Measurements from ENCODE around the gene CARD11. TPM values are rescaled to one million over a fixed set of nuclear protein-coding genes. Genes with fewer than 3 reads are reported as not detected.

The CARD11 gene
- total RNA-seq, 2 experiments from 2014 or later: 118 to 122 TPM

DNA sequence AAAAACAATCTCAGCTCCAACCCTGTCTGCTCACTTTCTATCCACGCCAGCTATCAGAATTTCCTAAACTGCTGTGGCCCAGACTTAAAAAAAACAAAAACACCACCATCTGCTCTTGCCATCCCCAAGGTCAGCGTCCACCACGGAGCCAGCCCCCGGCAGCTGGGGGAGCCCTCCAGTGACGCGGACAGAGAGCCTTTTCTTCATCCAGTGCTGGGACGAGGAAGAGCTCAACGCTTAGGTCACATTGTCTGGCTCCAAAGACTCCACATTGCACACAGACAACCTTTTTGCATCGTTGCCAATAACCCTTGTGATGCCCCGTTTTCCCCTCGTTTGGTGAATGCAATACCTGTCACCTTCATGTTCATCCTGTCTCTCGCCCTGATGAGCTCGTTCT, 132.2 kb downstream of the CARD11 start:
- Mint-ChIP-seq H3K27ac (peak overlapping the region; percentile 3), H3K27me3 (no peaks in the 10 kb centered on the region), H3K4me1 (ENCODE audit: low read depth) (no peaks in the 10 kb centered on the region), H3K36me3 (ENCODE audit: low read depth) (peaks cover 75% of the 10 kb centered on the region), H3K4me3 (no peak overlapping the region), H3K9me3 (no peaks in the 10 kb centered on the region)
- ChIA-PET POLR2A (no interaction called here), CTCF (no interaction called here)
- Histone ChIP-seq H3K4me3 (ENCODE audit: low read length) (no peak overlapping the region), H3K27ac (ENCODE audit: low read depth in 1 of 2, low read length in 2 of 2) (no peak overlapping the region), H3K4me1 (ENCODE audit: insufficient read depth, low read length) (no peaks in the 10 kb centered on the region), H3K36me3 (ENCODE audit: insufficient read depth, low read length) (peaks cover 84% of the 10 kb centered on the region), H3K27me3 (ENCODE audit: control insufficient read depth in 1 of 2, insufficient read depth in 2 of 2, low read length in 2 of 2) (no peaks in the 10 kb centered on the region), H3K9me3 (ENCODE audit: control insufficient read depth in 1 of 2, insufficient read depth in 1 of 2, low read length in 2 of 2) (peaks cover 0 to 14% of the 10 kb centered on the region in 2 experiments)
- DNase-seq: no peak
- intact Hi-C loops (cut with DNase I, micrococcal nuclease): no loop called here
- no peak for ATAC-seq (ENCODE audit: poor library complexity)
- no peak for TF ChIP-seq CTCF (IDR thresholded peaks at IDR 0.05)

- Histone ChIP-seq H3K4me3 (ENCODE audit: low read length) (no peak overlapping the region), H3K9me3 (ENCODE audit: control insufficient read depth in 1 of 2, insufficient read depth in 1 of 2, low read length in 2 of 2) (peaks cover 6 to 29% of the 10 kb centered on the region in 2 experiments), H3K4me1 (ENCODE audit: insufficient read depth, low read length) (no peaks in the 10 kb centered on the region), H3K27ac (ENCODE audit: low read depth in 1 of 2, low read length in 2 of 2) (no peak overlapping the region), H3K36me3 (ENCODE audit: insufficient read depth, low read length) (peaks cover 84% of the 10 kb centered on the region), H3K27me3 (ENCODE audit: control insufficient read depth in 1 of 2, insufficient read depth in 2 of 2, low read length in 2 of 2) (no peaks in the 10 kb centered on the region)
- ChIA-PET POLR2A (no interaction called here), CTCF (no interaction called here)
- no peak overlapping the region for H3K27ac Mint-ChIP-seq
- H3K4me1 Mint-ChIP-seq (ENCODE audit: low read depth): no peaks in the 10 kb centered on the region
- peaks cover 82% of the 10 kb centered on the region for H3K36me3 Mint-ChIP-seq (ENCODE audit: low read depth)
- ATAC-seq (ENCODE audit: poor library complexity) (no peak), DNase-seq (peak in 1 of 14 experiments; percentile 12)
- no peaks in the 10 kb centered on the region for H3K27me3 Mint-ChIP-seq
- H3K9me3 Mint-ChIP-seq: no peaks in the 10 kb centered on the region
- TF ChIP-seq CTCF (IDR thresholded peaks at IDR 0.05): no peak
- no peak overlapping the region for H3K4me3 Mint-ChIP-seq
- intact Hi-C loops (cut with DNase I, micrococcal nuclease): no loop called here
These were observed 134.1 kb downstream of the CARD11 start for GRCh38 chr7:2909471-2910039.

- POLR2A ChIA-PET: no interaction called here
- H3K27ac ChIP-seq (ENCODE audit: low read depth in 1 of 2, low read length in 2 of 2): no peak overlapping the region
- no peak for TF ChIP-seq CTCF (IDR thresholded peaks at IDR 0.05)
- H3K9me3 ChIP-seq (ENCODE audit: control insufficient read depth in 1 of 2, insufficient read depth in 1 of 2, low read length in 2 of 2): peaks cover 6 to 29% of the 10 kb centered on the region in 2 experiments
- H3K27me3 ChIP-seq (ENCODE audit: control insufficient read depth in 1 of 2, insufficient read depth in 2 of 2, low read length in 2 of 2): no peaks in the 10 kb centered on the region
- DNase-seq: peak in 1 of 14 experiments; percentile 13
- CTCF ChIA-PET: no interaction called here
- H3K4me3 ChIP-seq (ENCODE audit: low read length): no peak overlapping the region
- Mint-ChIP-seq H3K4me3 (no peak overlapping the region), H3K27ac (no peak overlapping the region), H3K4me1 (ENCODE audit: low read depth) (no peaks in the 10 kb centered on the region), H3K36me3 (ENCODE audit: low read depth) (peaks cover 85% of the 10 kb centered on the region), H3K9me3 (no peaks in the 10 kb centered on the region), H3K27me3 (no peaks in the 10 kb centered on the region)
- no peak for ATAC-seq (ENCODE audit: poor library complexity)
- peaks cover 80% of the 10 kb centered on the region for H3K36me3 ChIP-seq (ENCODE audit: insufficient read depth, low read length)
- intact Hi-C loops (cut with DNase I, micrococcal nuclease): no loop called here
- no peaks in the 10 kb centered on the region for H3K4me1 ChIP-seq (ENCODE audit: insufficient read depth, low read length)
These were observed 134.6 kb downstream of the CARD11 start for GRCh38 chr7:2909043-2909442.

Data from CD4-positive, alpha-beta T cell (primary cell).